ENCODE results near the gene PHLDB1.

Gene PHLDB1

DNA sequence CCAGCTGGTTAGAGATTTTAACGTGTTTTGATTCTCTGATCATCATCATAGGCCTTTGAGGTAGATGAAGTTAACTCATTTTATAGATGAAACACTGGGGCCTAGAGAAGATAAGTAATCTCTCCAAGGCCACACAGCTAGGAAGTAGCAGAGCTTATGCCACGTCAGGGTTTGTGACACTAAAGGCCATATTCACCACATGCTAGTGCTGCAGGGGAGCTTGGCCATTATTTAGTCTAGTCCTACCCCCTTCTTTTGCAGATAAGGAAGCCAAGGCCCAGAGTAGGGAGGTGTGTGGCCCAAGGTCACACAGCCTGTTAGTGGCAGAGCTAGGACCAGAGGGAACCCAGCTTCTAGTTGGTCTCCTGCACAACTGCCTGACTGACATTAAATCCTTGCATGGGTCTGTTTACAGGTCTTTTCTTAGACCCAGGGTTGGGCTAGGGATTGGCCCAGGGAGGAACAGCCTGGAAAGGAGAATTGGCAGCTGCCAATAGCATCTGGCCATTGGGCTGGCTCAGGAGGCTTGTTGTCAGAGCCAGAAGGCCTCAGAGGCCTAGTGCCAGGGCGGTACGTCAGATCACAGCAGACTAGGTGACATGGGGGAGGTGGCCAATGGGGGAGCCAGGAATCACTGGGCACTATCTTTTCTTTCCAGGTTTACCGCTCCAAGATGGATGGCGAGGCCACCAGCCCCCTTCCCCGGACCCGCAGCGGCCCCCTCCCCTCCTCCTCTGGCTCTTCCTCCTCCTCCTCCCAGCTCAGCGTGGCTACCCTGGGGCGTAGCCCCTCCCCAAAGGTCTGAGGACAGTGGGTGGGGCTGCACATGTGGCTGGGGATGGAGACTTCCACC, 36.0 kb downstream of the PHLDB1 start:
- Histone ChIP-seq H4K91ac (ENCODE audit: low read length) (no peak overlapping the region), H3K23ac (ENCODE audit: low read length in 2 of 2) (no peak overlapping the region), H2BK12ac (ENCODE audit: low read length in 2 of 2) (no peak overlapping the region), H3K9ac (ENCODE audit: low read length) (no peak overlapping the region), H3K79me1 (replicated peaks; ENCODE audit: low read length, poor library complexity, severe bottlenecking) (peaks cover 60% of the 10 kb centered on the region), H3K4me3 (ENCODE audit: insufficient read depth in 1 of 2, low read depth in 1 of 2, low read length in 2 of 2) (no peak overlapping the region), H2BK120ac (ENCODE audit: low read depth, low read length) (no peak overlapping the region), H3K27ac (ENCODE audit: low read length, poor library complexity, severe bottlenecking) (no peak overlapping the region), H3K9me3 (ENCODE audit: control insufficient read depth, low read length) (no peaks in the 10 kb centered on the region), H2BK15ac (ENCODE audit: low read depth, poor library complexity, severe bottlenecking) (no peak overlapping the region), H3K4me1 (ENCODE audit: control insufficient read depth, insufficient read depth, low read depth, low read length) (peaks cover 13% of the 10 kb centered on the region), H3K4me2 (ENCODE audit: low read length, poor library complexity, severe bottlenecking) (no peak overlapping the region), H3K18ac (ENCODE audit: low read depth in 1 of 2, low read length in 2 of 2) (no peak overlapping the region), H2AFZ (ENCODE audit: low read depth, low read length) (no peak overlapping the region), H4K8ac (ENCODE audit: low read length) (no peak overlapping the region), H2AK5ac (ENCODE audit: low read length, severe bottlenecking) (no peak overlapping the region), H3K27me3 (ENCODE audit: control insufficient read depth in 1 of 2, insufficient read depth in 1 of 2, low read length in 2 of 2) (no peaks in the 10 kb centered on the region), H2BK5ac (ENCODE audit: low read depth, low read length, poor library complexity, severe bottlenecking) (no peak overlapping the region), H3K14ac (ENCODE audit: low read length in 2 of 2) (no peak overlapping the region), H3K4ac (ENCODE audit: low read depth in 1 of 2, low read length in 2 of 2) (no peak overlapping the region), H3K36me3 (ENCODE audit: control insufficient read depth in 1 of 2, insufficient read depth in 2 of 2, low read depth in 1 of 2, low read length in 2 of 2) (peaks cover 88 to 96% of the 10 kb centered on the region in 2 experiments)
- 89% methylated on average over 5 of the region's 11 CpGs for WGBS
- DNase-seq = no peak

GRCh38 chr11:118643995-118644345, 36.6 kb downstream of the PHLDB1 start:
- WGBS = 97% methylated on average over 7 of the region's 7 CpGs
- no peak overlapping the region for H2AFZ ChIP-seq (ENCODE audit: low read depth, low read length)
- H4K91ac ChIP-seq (ENCODE audit: low read length) = no peak overlapping the region
- H3K14ac ChIP-seq (ENCODE audit: low read length in 2 of 2) = no peak overlapping the region
- DNase-seq = no peak
- H2BK5ac ChIP-seq (ENCODE audit: low read depth, low read length, poor library complexity, severe bottlenecking) = no peak overlapping the region
- no peak overlapping the region for H2AK5ac ChIP-seq (ENCODE audit: low read length, severe bottlenecking)
- no peak overlapping the region for H2BK15ac ChIP-seq (ENCODE audit: low read depth, poor library complexity, severe bottlenecking)
- no peaks in the 10 kb centered on the region for H3K9me3 ChIP-seq (ENCODE audit: control insufficient read depth, low read length)
- peaks cover 13% of the 10 kb centered on the region for H3K4me1 ChIP-seq (ENCODE audit: control insufficient read depth, insufficient read depth, low read depth, low read length)
- H3K79me1 ChIP-seq (replicated peaks; ENCODE audit: low read length, poor library complexity, severe bottlenecking) = peaks cover 58% of the 10 kb centered on the region
- no peak overlapping the region for H3K4me3 ChIP-seq (ENCODE audit: insufficient read depth in 1 of 2, low read depth in 1 of 2, low read length in 2 of 2)
- no peak overlapping the region for H3K4ac ChIP-seq (ENCODE audit: low read depth in 1 of 2, low read length in 2 of 2)
- H4K8ac ChIP-seq (ENCODE audit: low read length) = no peak overlapping the region
- H2BK12ac ChIP-seq (ENCODE audit: low read length in 2 of 2) = no peak overlapping the region
- no peak overlapping the region for H2BK120ac ChIP-seq (ENCODE audit: low read depth, low read length)
- H3K4me2 ChIP-seq (ENCODE audit: low read length, poor library complexity, severe bottlenecking) = no peak overlapping the region
- H3K27ac ChIP-seq (ENCODE audit: low read length, poor library complexity, severe bottlenecking) = no peak overlapping the region
- no peaks in the 10 kb centered on the region for H3K27me3 ChIP-seq (ENCODE audit: control insufficient read depth in 1 of 2, insufficient read depth in 1 of 2, low read length in 2 of 2)
- H3K23ac ChIP-seq (ENCODE audit: low read length in 2 of 2) = no peak overlapping the region
- H3K36me3 ChIP-seq (ENCODE audit: control insufficient read depth in 1 of 2, insufficient read depth in 2 of 2, low read depth in 1 of 2, low read length in 2 of 2) = peaks cover 87 to 94% of the 10 kb centered on the region in 2 experiments
- H3K18ac ChIP-seq (ENCODE audit: low read depth in 1 of 2, low read length in 2 of 2) = no peak overlapping the region
- no peak overlapping the region for H3K9ac ChIP-seq (ENCODE audit: low read length)

DNA sequence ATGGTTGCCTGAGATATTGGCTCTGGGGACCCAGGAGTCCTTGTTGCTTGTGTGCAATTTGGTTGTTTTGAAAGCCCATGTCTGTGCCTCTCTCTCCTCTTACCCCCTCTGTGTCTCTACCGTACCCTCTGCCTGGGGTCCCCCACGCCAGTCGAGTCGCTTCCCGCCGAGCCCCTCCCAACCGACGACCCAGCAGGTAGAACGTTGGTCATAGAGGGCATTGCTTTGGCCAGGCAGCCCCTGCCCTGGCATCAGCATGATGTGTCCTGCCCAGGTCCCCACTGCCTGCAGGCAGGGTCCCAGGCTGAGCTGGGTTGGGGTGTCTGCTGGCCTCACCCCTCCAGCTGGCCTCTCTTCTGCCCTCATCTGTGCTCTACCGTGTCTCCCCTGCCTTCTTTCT, 37.1 kb downstream of the PHLDB1 start:
- no peak overlapping the region for H3K4me2 ChIP-seq (ENCODE audit: low read length, poor library complexity, severe bottlenecking)

GRCh38 chr11:118645066-118645715, 37.8 kb downstream of the PHLDB1 start:
- no peak overlapping the region for H2AK5ac ChIP-seq (ENCODE audit: low read length, severe bottlenecking)
- no peak overlapping the region for H3K18ac ChIP-seq (ENCODE audit: low read depth in 1 of 2, low read length in 2 of 2)
- no peak overlapping the region for H3K4ac ChIP-seq (ENCODE audit: low read depth in 1 of 2, low read length in 2 of 2)
- H3K9me3 ChIP-seq (ENCODE audit: control insufficient read depth, low read length) = no peaks in the 10 kb centered on the region
- H3K4me2 ChIP-seq (ENCODE audit: low read length, poor library complexity, severe bottlenecking) = no peak overlapping the region
- no peak for DNase-seq
- H3K36me3 ChIP-seq (ENCODE audit: control insufficient read depth in 1 of 2, insufficient read depth in 2 of 2, low read depth in 1 of 2, low read length in 2 of 2) = peaks cover 86 to 95% of the 10 kb centered on the region in 2 experiments
- H3K9ac ChIP-seq (ENCODE audit: low read length) = no peak overlapping the region
- 96% methylated on average over 19 of the region's 24 CpGs for WGBS
- H2AFZ ChIP-seq (ENCODE audit: low read depth, low read length) = no peak overlapping the region
- H3K27ac ChIP-seq (ENCODE audit: low read length, poor library complexity, severe bottlenecking) = no peak overlapping the region
- H2BK120ac ChIP-seq (ENCODE audit: low read depth, low read length) = no peak overlapping the region
- no peak overlapping the region for H3K23ac ChIP-seq (ENCODE audit: low read length in 2 of 2)
- H2BK12ac ChIP-seq (ENCODE audit: low read length in 2 of 2) = no peak overlapping the region
- no peak overlapping the region for H3K4me3 ChIP-seq (ENCODE audit: insufficient read depth in 1 of 2, low read depth in 1 of 2, low read length in 2 of 2)
- no peak overlapping the region for H2BK5ac ChIP-seq (ENCODE audit: low read depth, low read length, poor library complexity, severe bottlenecking)
- no peak overlapping the region for H4K91ac ChIP-seq (ENCODE audit: low read length)
- no peak overlapping the region for H4K8ac ChIP-seq (ENCODE audit: low read length)
- no peaks in the 10 kb centered on the region for H3K27me3 ChIP-seq (ENCODE audit: control insufficient read depth in 1 of 2, insufficient read depth in 1 of 2, low read length in 2 of 2)
- H3K14ac ChIP-seq (ENCODE audit: low read length in 2 of 2) = no peak overlapping the region
- peaks cover 12% of the 10 kb centered on the region for H3K4me1 ChIP-seq (ENCODE audit: control insufficient read depth, insufficient read depth, low read depth, low read length)
- H2BK15ac ChIP-seq (ENCODE audit: low read depth, poor library complexity, severe bottlenecking) = no peak overlapping the region
- H3K79me1 ChIP-seq (replicated peaks; ENCODE audit: low read length, poor library complexity, severe bottlenecking) = peaks cover 58% of the 10 kb centered on the region

More for the DNA sequence above, 37.1 kb downstream of the PHLDB1 start:
- no peak overlapping the region for H3K23ac ChIP-seq (ENCODE audit: low read length in 2 of 2)
- no peak overlapping the region for H2BK12ac ChIP-seq (ENCODE audit: low read length in 2 of 2)
- no peak overlapping the region for H3K4ac ChIP-seq (ENCODE audit: low read depth in 1 of 2, low read length in 2 of 2)
- WGBS = 96% methylated on average over 10 of the region's 10 CpGs
- H3K14ac ChIP-seq (ENCODE audit: low read length in 2 of 2) = no peak overlapping the region
- H3K9me3 ChIP-seq (ENCODE audit: control insufficient read depth, low read length) = no peaks in the 10 kb centered on the region
- no peak overlapping the region for H3K27ac ChIP-seq (ENCODE audit: low read length, poor library complexity, severe bottlenecking)
- no peak for DNase-seq
- no peak overlapping the region for H3K18ac ChIP-seq (ENCODE audit: low read depth in 1 of 2, low read length in 2 of 2)
- no peak overlapping the region for H4K91ac ChIP-seq (ENCODE audit: low read length)
- no peak overlapping the region for H3K9ac ChIP-seq (ENCODE audit: low read length)
- no peak overlapping the region for H2BK120ac ChIP-seq (ENCODE audit: low read depth, low read length)
- no peak overlapping the region for H2BK5ac ChIP-seq (ENCODE audit: low read depth, low read length, poor library complexity, severe bottlenecking)
- no peaks in the 10 kb centered on the region for H3K27me3 ChIP-seq (ENCODE audit: control insufficient read depth in 1 of 2, insufficient read depth in 1 of 2, low read length in 2 of 2)
- no peak overlapping the region for H2AK5ac ChIP-seq (ENCODE audit: low read length, severe bottlenecking)
- no peak overlapping the region for H2AFZ ChIP-seq (ENCODE audit: low read depth, low read length)
- H4K8ac ChIP-seq (ENCODE audit: low read length) = no peak overlapping the region
- no peak overlapping the region for H3K4me3 ChIP-seq (ENCODE audit: insufficient read depth in 1 of 2, low read depth in 1 of 2, low read length in 2 of 2)
- H3K79me1 ChIP-seq (replicated peaks; ENCODE audit: low read length, poor library complexity, severe bottlenecking) = peaks cover 54% of the 10 kb centered on the region
- no peak overlapping the region for H2BK15ac ChIP-seq (ENCODE audit: low read depth, poor library complexity, severe bottlenecking)
- H3K4me1 ChIP-seq (ENCODE audit: control insufficient read depth, insufficient read depth, low read depth, low read length) = peaks cover 13% of the 10 kb centered on the region
- peaks cover 86 to 94% of the 10 kb centered on the region in 2 experiments for H3K36me3 ChIP-seq (ENCODE audit: control insufficient read depth in 1 of 2, insufficient read depth in 2 of 2, low read depth in 1 of 2, low read length in 2 of 2)

Measured in mesenchymal stem cell (in vitro differentiated cells and primary cell).